ENCODE measurements around the gene PVALEF.
"Not testable (repeated sequence)": the region's sequence is repeated elsewhere in the genome, so short reads cannot be mapped to it uniquely, and the experiment has no call there.

Gene PVALEF

GRCh38 chr17:81143200-81143527 lies 22.1 kb upstream of the PVALEF start:
- H4K91ac ChIP-seq (ENCODE audit: low read depth, low read length, poor library complexity): no peak overlapping the region
- peak overlapping the region; percentile 94 for H2BK120ac ChIP-seq (ENCODE audit: low read depth, low read length)
- peaks cover 0 to 7% of the 10 kb centered on the region in 2 donors for H3K9me3 ChIP-seq (replicated peaks in 1 of 2; ENCODE audit: control insufficient read depth in 2 of 2, insufficient read depth in 1 of 2, low read depth in 1 of 2, low read length in 2 of 2)
- peak overlapping the region; percentile 62 for H2BK15ac ChIP-seq (ENCODE audit: low read length)
- peak overlapping the region; percentile 76 for H2AK5ac ChIP-seq (ENCODE audit: low read depth, low read length)
- no peak overlapping the region for H3K4ac ChIP-seq (ENCODE audit: low read length)
- no CpG with 5 or more reads among the region's 11 CpGs for WGBS, 2 donors (ENCODE audit: extremely low coverage in 2 of 2, insufficient read length in 2 of 2, insufficient replicate concordance in 1 of 2)
- H3K18ac ChIP-seq (ENCODE audit: low read length): peak overlapping the region; percentile 84
- H3K27me3 ChIP-seq (ENCODE audit: control insufficient read depth in 3 of 3, insufficient read depth in 3 of 3, low read depth in 1 of 3, low read length in 3 of 3): no peaks in the 10 kb centered on the region
- peaks cover 3% of the 10 kb centered on the region for H3K79me1 ChIP-seq (ENCODE audit: low read depth, low read length)
- peak overlapping the region; percentile 89 for H4K8ac ChIP-seq (ENCODE audit: low read depth, low read length)
- peak overlapping the region; percentile 71 for H3K9ac ChIP-seq (ENCODE audit: low read depth, low read length, poor library complexity)
- H2BK12ac ChIP-seq (ENCODE audit: low read length): no peak overlapping the region
- H3K4me3 ChIP-seq (ENCODE audit: low read length in 2 of 2): no peak overlapping the region
- H2BK5ac ChIP-seq (ENCODE audit: low read length): peak overlapping the region; percentile 87
- peak overlapping the region; percentile 75 for H3K23ac ChIP-seq (ENCODE audit: low read depth, low read length, poor library complexity)
- peak overlapping the region; percentile 80 for H2AFZ ChIP-seq (ENCODE audit: low read length)
- H3K36me3 ChIP-seq (replicated peaks in 1 of 2; ENCODE audit: control insufficient read depth in 2 of 2, insufficient read depth in 2 of 2, low read length in 2 of 2): no peaks in the 10 kb centered on the region
- H3K4me1 ChIP-seq (ENCODE audit: control insufficient read depth in 2 of 2, insufficient read depth in 1 of 2, low read depth in 1 of 2, low read length in 2 of 2): peaks cover 4 to 7% of the 10 kb centered on the region in 2 donors
- H3K14ac ChIP-seq (ENCODE audit: low read length): no peak overlapping the region
- H3K4me2 ChIP-seq (ENCODE audit: insufficient read depth, low read length, poor library complexity, severe bottlenecking): no peak overlapping the region
- H3K27ac ChIP-seq (replicated peaks; ENCODE audit: low read length): no peak overlapping the region
- no peak for DNase-seq (ENCODE audit: low spot score)

GRCh38 chr17:81143717-81144422 lies 21.4 kb upstream of the PVALEF start:
- H4K91ac ChIP-seq (ENCODE audit: low read depth, low read length, poor library complexity): no peak overlapping the region
- DNase-seq (ENCODE audit: low spot score): no peak

GRCh38 chr17:81144423-81144781 lies 20.9 kb upstream of the PVALEF start:
- peaks cover 4% of the 10 kb centered on the region in 2 donors for H3K4me1 ChIP-seq (ENCODE audit: control insufficient read depth in 2 of 2, insufficient read depth in 1 of 2, low read depth in 1 of 2, low read length in 2 of 2)
- H3K14ac ChIP-seq (ENCODE audit: low read length): no peak overlapping the region
- no peak overlapping the region for H4K8ac ChIP-seq (ENCODE audit: low read depth, low read length)
- H3K36me3 ChIP-seq (replicated peaks in 1 of 2; ENCODE audit: control insufficient read depth in 2 of 2, insufficient read depth in 2 of 2, low read length in 2 of 2): no peaks in the 10 kb centered on the region
- no peak overlapping the region for H3K23ac ChIP-seq (ENCODE audit: low read depth, low read length, poor library complexity)
- H2BK5ac ChIP-seq (ENCODE audit: low read length): no peak overlapping the region
- peak overlapping the region; percentile 27 for H3K27ac ChIP-seq (replicated peaks; ENCODE audit: low read length)
- no peaks in the 10 kb centered on the region for H3K9me3 ChIP-seq (replicated peaks in 1 of 2; ENCODE audit: control insufficient read depth in 2 of 2, insufficient read depth in 1 of 2, low read depth in 1 of 2, low read length in 2 of 2)
- H2BK120ac ChIP-seq (ENCODE audit: low read depth, low read length): no peak overlapping the region
- peak overlapping the region; percentile 76 for H2AK5ac ChIP-seq (ENCODE audit: low read depth, low read length)
- no peak overlapping the region for H3K9ac ChIP-seq (ENCODE audit: low read depth, low read length, poor library complexity)
- H2AFZ ChIP-seq (ENCODE audit: low read length): peak overlapping the region; percentile 59
- no peaks in the 10 kb centered on the region for H3K27me3 ChIP-seq (ENCODE audit: control insufficient read depth in 3 of 3, insufficient read depth in 3 of 3, low read depth in 1 of 3, low read length in 3 of 3)
- H3K4ac ChIP-seq (ENCODE audit: low read length): no peak overlapping the region
- H3K4me2 ChIP-seq (ENCODE audit: insufficient read depth, low read length, poor library complexity, severe bottlenecking): no peak overlapping the region
- no peak overlapping the region for H3K4me3 ChIP-seq (ENCODE audit: low read length in 2 of 2)
- no CpG with 5 or more reads among the region's 14 CpGs for WGBS, 2 donors (ENCODE audit: extremely low coverage in 2 of 2, insufficient read length in 2 of 2, insufficient replicate concordance in 1 of 2)
- no peak overlapping the region for H4K91ac ChIP-seq (ENCODE audit: low read depth, low read length, poor library complexity)
- no peak for DNase-seq (ENCODE audit: low spot score)
- no peak overlapping the region for H3K18ac ChIP-seq (ENCODE audit: low read length)
- H2BK12ac ChIP-seq (ENCODE audit: low read length): no peak overlapping the region
- no peak overlapping the region for H2BK15ac ChIP-seq (ENCODE audit: low read length)
- peaks cover 2% of the 10 kb centered on the region for H3K79me1 ChIP-seq (ENCODE audit: low read depth, low read length)

More at GRCh38 chr17:81143717-81144422, 21.4 kb upstream of the PVALEF start:
- H2BK12ac ChIP-seq (ENCODE audit: low read length): no peak overlapping the region
- H2AK5ac ChIP-seq (ENCODE audit: low read depth, low read length): peak overlapping the region; percentile 76
- peak overlapping the region; percentile 87 for H2BK5ac ChIP-seq (ENCODE audit: low read length)
- H3K4me2 ChIP-seq (ENCODE audit: insufficient read depth, low read length, poor library complexity, severe bottlenecking): no peak overlapping the region
- peaks cover 2% of the 10 kb centered on the region for H3K79me1 ChIP-seq (ENCODE audit: low read depth, low read length)
- H3K4me1 ChIP-seq (ENCODE audit: control insufficient read depth in 2 of 2, insufficient read depth in 1 of 2, low read depth in 1 of 2, low read length in 2 of 2): peaks cover 4% of the 10 kb centered on the region in 2 donors
- peak overlapping the region; percentile 82 for H3K14ac ChIP-seq (ENCODE audit: low read length)
- H2BK120ac ChIP-seq (ENCODE audit: low read depth, low read length): peak overlapping the region; percentile 94
- H3K4ac ChIP-seq (ENCODE audit: low read length): peak overlapping the region; percentile 26
- no peaks in the 10 kb centered on the region for H3K36me3 ChIP-seq (replicated peaks in 1 of 2; ENCODE audit: control insufficient read depth in 2 of 2, insufficient read depth in 2 of 2, low read length in 2 of 2)
- no peaks in the 10 kb centered on the region for H3K9me3 ChIP-seq (replicated peaks in 1 of 2; ENCODE audit: control insufficient read depth in 2 of 2, insufficient read depth in 1 of 2, low read depth in 1 of 2, low read length in 2 of 2)
- peak overlapping the region; percentile 85 for H3K23ac ChIP-seq (ENCODE audit: low read depth, low read length, poor library complexity)
- H4K8ac ChIP-seq (ENCODE audit: low read depth, low read length): no peak overlapping the region
- no peak overlapping the region for H3K18ac ChIP-seq (ENCODE audit: low read length)
- H3K4me3 ChIP-seq (ENCODE audit: low read length in 2 of 2): peak overlapping the region in 1 of 2 donors; percentile 20
- peak overlapping the region; percentile 62 for H2BK15ac ChIP-seq (ENCODE audit: low read length)
- H2AFZ ChIP-seq (ENCODE audit: low read length): no peak overlapping the region
- WGBS, 2 donors (ENCODE audit: extremely low coverage in 2 of 2, insufficient read length in 2 of 2, insufficient replicate concordance in 1 of 2): no CpG with 5 or more reads among the region's 17 CpGs
- no peaks in the 10 kb centered on the region for H3K27me3 ChIP-seq (ENCODE audit: control insufficient read depth in 3 of 3, insufficient read depth in 3 of 3, low read depth in 1 of 3, low read length in 3 of 3)
- H3K27ac ChIP-seq (replicated peaks; ENCODE audit: low read length): no peak overlapping the region
- H3K9ac ChIP-seq (ENCODE audit: low read depth, low read length, poor library complexity): no peak overlapping the region

GRCh38 chr17:81146208-81146607 lies 19.1 kb upstream of the PVALEF start:
- H2BK15ac ChIP-seq (ENCODE audit: low read length); H2AFZ ChIP-seq (ENCODE audit: low read length); H4K91ac ChIP-seq (ENCODE audit: low read depth, low read length, poor library complexity); H2BK120ac ChIP-seq (ENCODE audit: low read depth, low read length); H3K4ac ChIP-seq (ENCODE audit: low read length); H3K79me1 ChIP-seq (ENCODE audit: low read depth, low read length); H3K27ac ChIP-seq (replicated peaks; ENCODE audit: low read length); H3K4me1 ChIP-seq (ENCODE audit: control insufficient read depth in 2 of 2, insufficient read depth in 1 of 2, low read depth in 1 of 2, low read length in 2 of 2); H3K23ac ChIP-seq (ENCODE audit: low read depth, low read length, poor library complexity); H4K8ac ChIP-seq (ENCODE audit: low read depth, low read length); H2BK12ac ChIP-seq (ENCODE audit: low read length); H3K18ac ChIP-seq (ENCODE audit: low read length); H3K36me3 ChIP-seq (replicated peaks in 1 of 2; ENCODE audit: control insufficient read depth in 2 of 2, insufficient read depth in 2 of 2, low read length in 2 of 2); H3K9me3 ChIP-seq (replicated peaks in 1 of 2; ENCODE audit: control insufficient read depth in 2 of 2, insufficient read depth in 1 of 2, low read depth in 1 of 2, low read length in 2 of 2); H2AK5ac ChIP-seq (ENCODE audit: low read depth, low read length); H3K27me3 ChIP-seq (ENCODE audit: control insufficient read depth in 3 of 3, insufficient read depth in 3 of 3, low read depth in 1 of 3, low read length in 3 of 3); H3K4me2 ChIP-seq (ENCODE audit: insufficient read depth, low read length, poor library complexity, severe bottlenecking); DNase-seq (ENCODE audit: low spot score); H3K9ac ChIP-seq (ENCODE audit: low read depth, low read length, poor library complexity); H3K14ac ChIP-seq (ENCODE audit: low read length); H3K4me3 ChIP-seq (ENCODE audit: low read length in 2 of 2); H2BK5ac ChIP-seq (ENCODE audit: low read length): not testable (repeated sequence)
- no CpG with 5 or more reads among the region's 10 CpGs for WGBS, 2 donors (ENCODE audit: extremely low coverage in 2 of 2, insufficient read length in 2 of 2, insufficient replicate concordance in 1 of 2)
